ENCODE measurements around the gene AURKA. TPM values are rescaled to one million over a fixed set of nuclear protein-coding genes. Genes with fewer than 3 reads are reported as not detected.

The AURKA gene
- total RNA-seq, 4 donors from 2014 or later: 0.83 to 2.4 (median 2.0) TPM

DNA sequence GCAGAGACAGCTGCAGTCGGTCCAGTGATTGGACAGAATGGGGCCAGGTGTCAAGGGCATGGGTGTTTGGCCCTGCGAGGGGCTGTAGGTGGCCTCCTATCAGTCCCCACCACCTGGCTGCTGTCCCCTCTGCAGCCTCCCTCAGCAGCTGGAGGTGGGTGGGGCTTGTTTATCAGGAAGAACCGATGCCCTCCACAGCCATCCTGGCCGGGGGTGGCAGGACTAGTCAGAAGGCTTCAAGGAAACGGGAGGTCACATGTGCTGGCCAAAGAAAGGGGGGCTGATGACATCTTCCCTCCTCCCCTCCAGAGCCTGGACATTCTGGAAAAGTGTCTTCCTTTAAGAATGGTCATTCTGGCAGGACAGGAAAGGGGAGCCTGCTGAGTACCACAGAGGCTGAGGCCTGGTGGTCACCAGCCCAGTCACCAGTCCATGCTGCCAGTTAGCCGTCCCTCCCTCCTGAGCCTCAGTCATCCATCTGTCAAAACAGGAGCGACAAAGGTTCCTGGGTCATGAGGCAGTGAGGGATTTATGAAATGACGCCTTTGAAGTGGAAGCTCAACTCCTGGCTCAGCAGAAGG, 29.1 kb downstream of the AURKA start:
- intact Hi-C loops (cut with DNase I): no loop called here
- Histone ChIP-seq H3K4me3 (replicated peaks in 1 of 3) (no peak overlapping the region), H3K36me3 (peaks cover 22 to 28% of the 10 kb centered on the region in 2 donors), H3K4me1 (peaks cover 12 to 14% of the 10 kb centered on the region in 2 donors), H3K9me3 (no peaks in the 10 kb centered on the region), H3K27ac (no peak overlapping the region), H3K27me3 (no peaks in the 10 kb centered on the region)
- WGBS, 2 donors: 62 to 70% methylated on average over 8 of the region's 8 CpGs
- DNase-seq: peak in 1 of 2 donors; percentile 25
- TF ChIP-seq POLR2A (IDR thresholded peaks at IDR 0.05): no peak
- TF ChIP-seq, protein P1, sequence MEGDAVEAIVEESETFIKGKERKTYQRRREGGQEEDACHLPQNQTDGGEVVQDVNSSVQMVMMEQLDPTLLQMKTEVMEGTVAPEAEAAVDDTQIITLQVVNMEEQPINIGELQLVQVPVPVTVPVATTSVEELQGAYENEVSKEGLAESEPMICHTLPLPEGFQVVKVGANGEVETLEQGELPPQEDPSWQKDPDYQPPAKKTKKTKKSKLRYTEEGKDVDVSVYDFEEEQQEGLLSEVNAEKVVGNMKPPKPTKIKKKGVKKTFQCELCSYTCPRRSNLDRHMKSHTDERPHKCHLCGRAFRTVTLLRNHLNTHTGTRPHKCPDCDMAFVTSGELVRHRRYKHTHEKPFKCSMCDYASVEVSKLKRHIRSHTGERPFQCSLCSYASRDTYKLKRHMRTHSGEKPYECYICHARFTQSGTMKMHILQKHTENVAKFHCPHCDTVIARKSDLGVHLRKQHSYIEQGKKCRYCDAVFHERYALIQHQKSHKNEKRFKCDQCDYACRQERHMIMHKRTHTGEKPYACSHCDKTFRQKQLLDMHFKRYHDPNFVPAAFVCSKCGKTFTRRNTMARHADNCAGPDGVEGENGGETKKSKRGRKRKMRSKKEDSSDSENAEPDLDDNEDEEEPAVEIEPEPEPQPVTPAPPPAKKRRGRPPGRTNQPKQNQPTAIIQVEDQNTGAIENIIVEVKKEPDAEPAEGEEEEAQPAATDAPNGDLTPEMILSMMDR (IDR thresholded peaks at IDR 0.05): no peak

DNA sequence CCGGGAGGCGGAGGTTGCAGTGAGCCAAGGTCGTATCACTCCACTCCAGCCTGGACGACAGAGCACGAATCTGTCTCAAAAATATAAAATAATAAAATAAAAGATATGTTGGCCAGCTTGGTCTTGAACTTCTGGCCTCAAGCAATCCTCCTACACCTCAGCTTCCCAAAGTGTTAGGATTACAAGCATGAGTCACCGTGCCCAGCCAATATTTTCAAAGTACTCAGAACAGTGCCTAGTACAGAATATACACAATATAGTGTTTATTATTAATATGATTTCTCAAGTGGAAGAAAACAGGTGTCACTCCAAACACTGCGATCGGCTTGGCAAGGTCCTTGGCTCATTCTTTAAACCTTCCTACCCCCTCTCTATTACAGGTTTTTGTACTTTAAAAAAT, 30.1 kb downstream of the AURKA start:
- Histone ChIP-seq H3K9me3 (no peaks in the 10 kb centered on the region), H3K4me3 (replicated peaks in 1 of 3) (no peak overlapping the region), H3K36me3 (peaks cover 15 to 19% of the 10 kb centered on the region in 2 donors), H3K27me3 (no peaks in the 10 kb centered on the region), H3K4me1 (peaks cover 12 to 14% of the 10 kb centered on the region in 2 donors), H3K27ac (no peak overlapping the region)
- intact Hi-C loops (cut with DNase I): no loop called here
- DNase-seq: no peak
- TF ChIP-seq, protein P1 (IDR thresholded peaks at IDR 0.05): no peak
- TF ChIP-seq POLR2A (IDR thresholded peaks at IDR 0.05): no peak
- 96 to 97% methylated on average over 8 of the region's 8 CpGs for WGBS, 2 donors

DNA sequence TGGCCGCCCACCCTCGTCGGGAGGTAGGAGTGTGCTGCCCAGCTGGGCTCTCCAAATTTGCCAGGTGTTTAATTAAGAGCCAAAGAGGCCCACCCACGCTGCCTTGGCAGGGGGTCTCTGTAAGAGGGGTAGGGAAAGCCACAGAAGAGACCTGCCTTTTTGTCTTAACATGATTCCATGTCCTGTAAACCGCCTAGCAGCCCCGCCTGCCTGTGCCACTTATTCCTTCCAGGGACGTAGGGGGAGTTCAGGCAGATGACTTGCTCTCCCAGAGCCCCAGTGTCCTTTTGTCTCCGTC, 31.2 kb downstream of the AURKA start:
- TF ChIP-seq POLR2A (IDR thresholded peaks at IDR 0.05): no peak
- TF ChIP-seq, protein P1 (IDR thresholded peaks at IDR 0.05): no peak

DNA sequence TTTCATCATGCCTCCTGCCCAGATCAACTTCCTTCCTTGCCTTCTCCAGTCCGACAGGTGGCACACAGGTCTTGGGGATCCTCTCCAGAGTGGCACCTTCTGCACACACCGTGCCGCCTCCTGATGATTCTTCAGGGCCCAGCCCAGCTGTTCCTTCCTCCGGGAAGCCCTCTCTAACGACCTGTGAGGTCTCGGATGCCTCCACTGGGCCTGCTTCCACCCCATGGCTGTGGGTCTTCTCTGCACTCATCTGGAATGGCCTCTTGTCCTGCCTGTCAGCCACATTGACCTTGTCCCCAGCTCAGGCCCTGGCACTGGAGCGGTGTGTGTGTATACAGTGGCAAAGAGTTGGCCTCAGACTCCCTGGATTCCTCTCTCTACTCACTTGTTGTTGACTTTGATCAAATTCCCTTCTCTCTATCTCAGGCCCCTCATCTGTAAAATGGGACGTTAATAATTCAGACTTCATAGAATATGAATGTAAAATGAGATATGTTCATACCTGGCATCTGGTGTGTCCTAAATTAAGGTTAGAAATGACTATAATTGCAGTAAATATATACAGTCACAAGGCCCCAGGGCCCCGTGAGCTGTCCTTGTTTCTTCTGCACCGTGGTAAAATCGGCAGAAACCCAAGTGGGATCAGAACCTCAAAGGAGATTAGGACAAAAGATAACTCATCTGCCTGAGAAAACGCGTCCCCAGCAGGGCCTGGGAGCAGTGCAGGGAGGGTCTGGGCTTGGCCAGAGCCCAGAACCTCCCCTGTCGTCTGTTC, 31.7 kb downstream of the AURKA start:
- TF ChIP-seq POLR2A (IDR thresholded peaks at IDR 0.05): no peak
- TF ChIP-seq, protein P1 (IDR thresholded peaks at IDR 0.05): no peak
- no peak for DNase-seq
- peak overlapping the region in 1 of 3 donors; percentile 93 for H3K4me3 ChIP-seq (replicated peaks in 1 of 3)
- intact Hi-C loops (cut with DNase I): no loop called here
- H3K9me3 ChIP-seq: no peaks in the 10 kb centered on the region
- no peaks in the 10 kb centered on the region for H3K27me3 ChIP-seq
- H3K27ac ChIP-seq: peak overlapping the region in 1 of 3 donors; percentile 52
- H3K36me3 ChIP-seq: peaks cover 0 to 3% of the 10 kb centered on the region in 2 donors
- WGBS, 2 donors: 79 to 80% methylated on average over 14 of the region's 14 CpGs
- H3K4me1 ChIP-seq: peaks cover 12 to 14% of the 10 kb centered on the region in 2 donors

More for the DNA sequence above, 31.2 kb downstream of the AURKA start:
- H3K27ac ChIP-seq: no peak overlapping the region
- DNase-seq: no peak
- peaks cover 12 to 14% of the 10 kb centered on the region in 2 donors for H3K4me1 ChIP-seq
- H3K36me3 ChIP-seq: peaks cover 5 to 8% of the 10 kb centered on the region in 2 donors
- WGBS, 2 donors: 88 to 90% methylated on average over 7 to 8 of the region's 8 CpGs
- H3K27me3 ChIP-seq: no peaks in the 10 kb centered on the region
- intact Hi-C loops (cut with DNase I): no loop called here
- no peaks in the 10 kb centered on the region for H3K9me3 ChIP-seq
- H3K4me3 ChIP-seq (replicated peaks in 1 of 3): no peak overlapping the region

All from thyroid gland (tissue), 4 donors.